PC-3 (cell line): ENCODE results near the gene AARS1. TPM values are rescaled to one million over a fixed set of nuclear protein-coding genes. Genes with fewer than 3 reads are reported as not detected.
"Not testable (repeated sequence)": the region's sequence is repeated elsewhere in the genome, so short reads cannot be mapped to it uniquely, and the experiment has no call there.

ENCODE experiments used
- ATAC-seq: fragments of 200-7000 bp; cut with Tn5 transposase; 2 replicates; pipeline ENCODE4 v1.9.1; 2020; ENCODE audit warnings: mild to moderate bottlenecking, moderate library complexity
- BruUV-seq: library from RNA; stranded (reverse); fragments of 400-500 nt; replicated peaks from 2 replicates; lab custom pipeline; 2021; lab: Mats Ljungman, UMichigan
- CTCF ChIA-PET: fragments of 300-600 bp; sonication (Branson Sonifier 250); formaldehyde crosslinking; loops from one replicate; lab custom pipeline; 2022; ENCODE audit warnings: antibody characterized with exemption; lab: Charles Lee
- POLR2A ChIA-PET: fragments of 300-600 bp; sonication (Branson Sonifier 250); formaldehyde crosslinking; loops from one replicate; lab custom pipeline; 2022; ENCODE audit warnings: antibody characterized with exemption; ENCODE audit not compliant: unreplicated experiment; lab: Charles Lee
- DNase-seq: peaks from one replicate; pipeline ENCODE4 v3.0.0-alpha.2; 2015
- H2AFZ ChIP-seq: fragments of 300-600 bp; sonication (generic); 2 replicates; pipeline ENCODE4 v1.6.0; 2016; ENCODE audit warnings: antibody characterized with exemption, low read length
- H3F3A ChIP-seq: fragments of 300-600 bp; sonication (generic); one replicate; pipeline ENCODE4 v1.6.0; 2017; ENCODE audit warnings: antibody characterized with exemption, low read length, control low read depth, mild to moderate bottlenecking; ENCODE audit not compliant: unreplicated experiment
- H3K27ac ChIP-seq: fragments of 300-600 bp; sonication (generic); 2 replicates; pipeline ENCODE4 v1.5.1; 2016; ENCODE audit warnings: mild to moderate bottlenecking, low read length
- H3K27me3 ChIP-seq: fragments of 300-600 bp; sonication (generic); 2 replicates; pipeline ENCODE4 v1.6.1; 2016; ENCODE audit warnings: low read length, mixed read lengths
- H3K36me3 ChIP-seq: fragments of 300-600 bp; sonication (generic); 2 replicates; pipeline ENCODE4 v1.6.1; 2016; ENCODE audit warnings: low read depth, mixed run types, low read length, mixed read lengths
- H3K4me1 ChIP-seq: fragments of 300-600 bp; sonication (generic); 2 replicates; pipeline ENCODE4 v1.5.1; 2016; ENCODE audit warnings: low read length; ENCODE audit not compliant: insufficient read depth
- H3K4me2 ChIP-seq: fragments of 300-600 bp; sonication (generic); 2 replicates; pipeline ENCODE4 v1.6.0; 2016; ENCODE audit warnings: low read length
- H3K4me3 ChIP-seq: fragments of 300-600 bp; sonication (generic); 2 replicates; pipeline ENCODE4 v1.5.1; 2016; ENCODE audit warnings: mild to moderate bottlenecking, low read length, mixed read lengths
- H3K79me2 ChIP-seq: fragments of 300-600 bp; sonication (generic); 2 replicates; pipeline ENCODE4 v1.6.1; 2017; ENCODE audit warnings: low read length, mixed read lengths
- H3K9ac ChIP-seq: fragments of 300-600 bp; sonication (generic); 2 replicates; pipeline ENCODE4 v1.6.0; 2016; ENCODE audit warnings: mild to moderate bottlenecking, low read length
- H3K9me2 ChIP-seq: fragments of 300-600 bp; sonication (generic); replicated peaks from 2 replicates; pipeline ENCODE4 v1.6.1; 2016; ENCODE audit warnings: mixed run types, low read length, mixed read lengths
- H3K9me3 ChIP-seq: fragments of 300-600 bp; sonication (generic); 2 replicates; pipeline ENCODE4 v1.6.1; 2016; ENCODE audit warnings: low read length, mixed read lengths
- H4K20me1 ChIP-seq: fragments of 300-600 bp; sonication (generic); 2 replicates; pipeline ENCODE4 v1.6.1; 2016; ENCODE audit warnings: low read length, mixed read lengths
- EZH2 ChIP-seq: fragments of 300-600 bp; sonication (generic); IDR thresholded peaks from one replicate; pipeline ENCODE4 v1.6.1; 2017; ENCODE audit warnings: antibody characterized with exemption, mild to moderate bottlenecking, low read length; ENCODE audit not compliant: unreplicated experiment
- EZH2phosphoT487 ChIP-seq: fragments of 300-600 bp; sonication (generic); IDR thresholded peaks from 2 replicates; pipeline ENCODE4 v1.6.1; 2018; ENCODE audit warnings: mild to moderate bottlenecking, antibody characterized with exemption, low read length, borderline replicate concordance
- intact Hi-C: fragments of 100-400 bp; cut with micrococcal nuclease; formaldehyde crosslinking; loops from 2 replicates; pipeline ENCODE4 v1.9.0; 2023
- total RNA-seq: library from RNA; depleted of rRNA; stranded (reverse); fragments of >200 nt; gene quantifications from 2 replicates; pipeline ENCODE4 v1.2.3, GENCODE V29; 2014
- TF ChIP-seq, protein P1 (sequence below): fragments of 300-600 bp; sonication (generic); conservative IDR thresholded peaks from 2 replicates; pipeline ENCODE4 v1.5.1; 2017; ENCODE audit warnings: antibody characterized with exemption, low read depth, mild to moderate bottlenecking, low read length

Gene AARS1
- total RNA-seq, 1 experiment from 2014 or later = 60.9 TPM

- no TSS peak for BruUV-seq
- Histone ChIP-seq H4K20me1 (no peaks in the 10 kb centered on the region), H2AFZ (no peak overlapping the region), H3F3A (no peaks in the 10 kb centered on the region), H3K4me2 (no peak overlapping the region), H3K9me2 (no peaks in the 10 kb centered on the region), H3K27ac (no peak overlapping the region), H3K36me3 (no peaks in the 10 kb centered on the region), H3K9ac (no peak overlapping the region), H3K27me3 (no peaks in the 10 kb centered on the region), H3K4me3 (no peak overlapping the region), H3K79me2 (peaks cover 19% of the 10 kb centered on the region), H3K4me1 (peaks cover 9% of the 10 kb centered on the region), H3K9me3 (no peaks in the 10 kb centered on the region)
- DNase-seq (no peak), ATAC-seq (no peak)
- ChIA-PET CTCF (no interaction called here), POLR2A (no interaction called here)
- no peak for TF ChIP-seq EZH2
- no peak for TF ChIP-seq EZH2phosphoT487
- TF ChIP-seq, protein P1, sequence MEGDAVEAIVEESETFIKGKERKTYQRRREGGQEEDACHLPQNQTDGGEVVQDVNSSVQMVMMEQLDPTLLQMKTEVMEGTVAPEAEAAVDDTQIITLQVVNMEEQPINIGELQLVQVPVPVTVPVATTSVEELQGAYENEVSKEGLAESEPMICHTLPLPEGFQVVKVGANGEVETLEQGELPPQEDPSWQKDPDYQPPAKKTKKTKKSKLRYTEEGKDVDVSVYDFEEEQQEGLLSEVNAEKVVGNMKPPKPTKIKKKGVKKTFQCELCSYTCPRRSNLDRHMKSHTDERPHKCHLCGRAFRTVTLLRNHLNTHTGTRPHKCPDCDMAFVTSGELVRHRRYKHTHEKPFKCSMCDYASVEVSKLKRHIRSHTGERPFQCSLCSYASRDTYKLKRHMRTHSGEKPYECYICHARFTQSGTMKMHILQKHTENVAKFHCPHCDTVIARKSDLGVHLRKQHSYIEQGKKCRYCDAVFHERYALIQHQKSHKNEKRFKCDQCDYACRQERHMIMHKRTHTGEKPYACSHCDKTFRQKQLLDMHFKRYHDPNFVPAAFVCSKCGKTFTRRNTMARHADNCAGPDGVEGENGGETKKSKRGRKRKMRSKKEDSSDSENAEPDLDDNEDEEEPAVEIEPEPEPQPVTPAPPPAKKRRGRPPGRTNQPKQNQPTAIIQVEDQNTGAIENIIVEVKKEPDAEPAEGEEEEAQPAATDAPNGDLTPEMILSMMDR = no peak
- intact Hi-C loops = no loop called here
These were observed 6.3 kb upstream of the AARS1 start for GRCh38 chr16:70295634-70296033.

DNA sequence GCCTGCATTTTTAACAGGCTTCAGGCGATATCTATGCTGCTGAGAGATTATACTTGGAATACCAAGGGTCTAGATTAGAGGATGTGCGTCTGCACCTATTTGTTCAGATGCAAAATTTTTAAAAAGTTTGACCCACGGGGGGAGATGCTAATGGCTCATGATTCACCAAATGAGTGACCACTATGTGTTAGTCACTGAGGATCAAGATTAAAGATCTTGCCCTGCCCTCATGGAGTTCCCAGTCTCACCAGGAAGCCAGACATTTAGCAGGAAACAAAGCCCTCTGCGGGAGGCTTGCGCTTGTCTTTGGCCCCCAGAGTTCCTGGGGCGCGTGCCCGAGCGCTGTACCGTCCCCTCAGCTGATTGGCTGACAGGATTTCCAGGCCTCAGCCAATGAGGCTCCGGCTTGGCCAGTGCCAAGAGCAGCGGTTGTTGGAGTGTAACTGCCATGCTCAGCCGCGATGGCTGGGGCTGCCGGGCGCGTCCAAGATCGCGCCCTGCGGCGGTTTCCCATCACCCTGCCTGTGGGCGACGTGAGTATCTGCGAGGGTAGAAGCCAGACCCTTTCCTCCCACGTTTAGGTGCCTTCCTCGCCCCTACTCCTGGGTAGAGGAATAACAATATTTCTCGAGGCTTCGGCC lies 5.2 kb upstream of the AARS1 start:
- no peaks in the 10 kb centered on the region for H3F3A ChIP-seq
- CTCF ChIA-PET = no interaction called here
- BruUV-seq = no TSS peak
- H2AFZ ChIP-seq = no peak overlapping the region
- peaks cover 8% of the 10 kb centered on the region for H3K79me2 ChIP-seq
- TF ChIP-seq, protein P1 = no peak
- no peak for TF ChIP-seq EZH2
- TF ChIP-seq EZH2phosphoT487 = no peak
- no peaks in the 10 kb centered on the region for H3K9me2 ChIP-seq
- no peak overlapping the region for H3K4me3 ChIP-seq
- no peaks in the 10 kb centered on the region for H3K36me3 ChIP-seq
- H4K20me1 ChIP-seq = no peaks in the 10 kb centered on the region
- no peak overlapping the region for H3K9ac ChIP-seq
- POLR2A ChIA-PET = no interaction called here
- H3K4me2 ChIP-seq = no peak overlapping the region
- peaks cover 5% of the 10 kb centered on the region for H3K4me1 ChIP-seq
- H3K27ac ChIP-seq = no peak overlapping the region
- no peaks in the 10 kb centered on the region for H3K27me3 ChIP-seq
- intact Hi-C loops = no loop called here
- ATAC-seq (no peak), DNase-seq (no peak)
- no peaks in the 10 kb centered on the region for H3K9me3 ChIP-seq

DNA sequence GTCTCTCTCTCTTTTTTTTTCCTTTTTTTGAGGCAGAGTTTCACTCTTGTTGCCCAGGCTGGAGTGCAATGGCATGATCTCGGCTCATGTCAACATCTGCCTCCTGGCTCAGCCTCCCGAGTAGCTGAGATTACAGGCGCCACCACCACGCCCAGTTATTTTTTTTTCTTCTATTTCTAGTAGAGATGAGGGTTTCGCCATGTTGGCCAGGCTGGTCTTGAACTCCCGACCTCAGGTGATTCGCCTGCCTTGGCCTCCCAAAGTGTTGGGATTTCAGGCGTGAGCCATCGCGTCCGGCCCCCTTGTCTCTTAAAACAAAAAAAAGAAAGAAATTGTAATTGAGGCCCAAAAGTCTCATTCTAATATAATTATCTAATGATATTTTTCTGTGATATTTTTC lies 2.8 kb upstream of the AARS1 start:
- POLR2A ChIA-PET, CTCF ChIA-PET, intact Hi-C loops: not testable (repeated sequence)

More for the DNA sequence above, 2.8 kb upstream of the AARS1 start:
- peaks cover 22% of the 10 kb centered on the region for H3K79me2 ChIP-seq
- H3K4me3 ChIP-seq, H3K9ac ChIP-seq, H3K27ac ChIP-seq, H2AFZ ChIP-seq, H3K27me3 ChIP-seq, BruUV-seq, H3K36me3 ChIP-seq, H3K9me3 ChIP-seq, DNase-seq, H3K4me1 ChIP-seq, H3K9me2 ChIP-seq, H3F3A ChIP-seq, H4K20me1 ChIP-seq, ATAC-seq, H3K4me2 ChIP-seq: not testable (repeated sequence)
